ENCODE data around the gene DIP2B. TPM values are rescaled to one million over a fixed set of nuclear protein-coding genes. Genes with fewer than 3 reads are reported as not detected.

The DIP2B gene, protein sequence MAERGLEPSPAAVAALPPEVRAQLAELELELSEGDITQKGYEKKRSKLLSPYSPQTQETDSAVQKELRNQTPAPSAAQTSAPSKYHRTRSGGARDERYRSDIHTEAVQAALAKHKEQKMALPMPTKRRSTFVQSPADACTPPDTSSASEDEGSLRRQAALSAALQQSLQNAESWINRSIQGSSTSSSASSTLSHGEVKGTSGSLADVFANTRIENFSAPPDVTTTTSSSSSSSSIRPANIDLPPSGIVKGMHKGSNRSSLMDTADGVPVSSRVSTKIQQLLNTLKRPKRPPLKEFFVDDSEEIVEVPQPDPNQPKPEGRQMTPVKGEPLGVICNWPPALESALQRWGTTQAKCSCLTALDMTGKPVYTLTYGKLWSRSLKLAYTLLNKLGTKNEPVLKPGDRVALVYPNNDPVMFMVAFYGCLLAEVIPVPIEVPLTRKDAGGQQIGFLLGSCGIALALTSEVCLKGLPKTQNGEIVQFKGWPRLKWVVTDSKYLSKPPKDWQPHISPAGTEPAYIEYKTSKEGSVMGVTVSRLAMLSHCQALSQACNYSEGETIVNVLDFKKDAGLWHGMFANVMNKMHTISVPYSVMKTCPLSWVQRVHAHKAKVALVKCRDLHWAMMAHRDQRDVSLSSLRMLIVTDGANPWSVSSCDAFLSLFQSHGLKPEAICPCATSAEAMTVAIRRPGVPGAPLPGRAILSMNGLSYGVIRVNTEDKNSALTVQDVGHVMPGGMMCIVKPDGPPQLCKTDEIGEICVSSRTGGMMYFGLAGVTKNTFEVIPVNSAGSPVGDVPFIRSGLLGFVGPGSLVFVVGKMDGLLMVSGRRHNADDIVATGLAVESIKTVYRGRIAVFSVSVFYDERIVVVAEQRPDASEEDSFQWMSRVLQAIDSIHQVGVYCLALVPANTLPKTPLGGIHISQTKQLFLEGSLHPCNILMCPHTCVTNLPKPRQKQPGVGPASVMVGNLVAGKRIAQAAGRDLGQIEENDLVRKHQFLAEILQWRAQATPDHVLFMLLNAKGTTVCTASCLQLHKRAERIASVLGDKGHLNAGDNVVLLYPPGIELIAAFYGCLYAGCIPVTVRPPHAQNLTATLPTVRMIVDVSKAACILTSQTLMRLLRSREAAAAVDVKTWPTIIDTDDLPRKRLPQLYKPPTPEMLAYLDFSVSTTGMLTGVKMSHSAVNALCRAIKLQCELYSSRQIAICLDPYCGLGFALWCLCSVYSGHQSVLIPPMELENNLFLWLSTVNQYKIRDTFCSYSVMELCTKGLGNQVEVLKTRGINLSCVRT (N-terminal part only)
- 20.6 to 26.1 TPM (median 22.0 TPM) in 3 replicates for total RNA-seq (2021)
- Bru-seq, nascent RNA: percentile 67 among the genes with signal in this experiment
- long read RNA-seq, experiment 1, full-length matches to known transcripts: 20 of 92 reads
- long read RNA-seq, experiment 1, partial matches to known transcripts: 52 of 92 reads
- long read RNA-seq, experiment 1, other reads (novel, unspliced or antisense): 20 of 92 reads
- long read RNA-seq, experiment 2, full-length matches to known transcripts: 3 of 33 reads
- long read RNA-seq, experiment 2, partial matches to known transcripts: 10 of 33 reads
- long read RNA-seq, experiment 2, other reads (novel, unspliced or antisense): 20 of 33 reads
- long read RNA-seq, experiment 3: 0 reads

DNA sequence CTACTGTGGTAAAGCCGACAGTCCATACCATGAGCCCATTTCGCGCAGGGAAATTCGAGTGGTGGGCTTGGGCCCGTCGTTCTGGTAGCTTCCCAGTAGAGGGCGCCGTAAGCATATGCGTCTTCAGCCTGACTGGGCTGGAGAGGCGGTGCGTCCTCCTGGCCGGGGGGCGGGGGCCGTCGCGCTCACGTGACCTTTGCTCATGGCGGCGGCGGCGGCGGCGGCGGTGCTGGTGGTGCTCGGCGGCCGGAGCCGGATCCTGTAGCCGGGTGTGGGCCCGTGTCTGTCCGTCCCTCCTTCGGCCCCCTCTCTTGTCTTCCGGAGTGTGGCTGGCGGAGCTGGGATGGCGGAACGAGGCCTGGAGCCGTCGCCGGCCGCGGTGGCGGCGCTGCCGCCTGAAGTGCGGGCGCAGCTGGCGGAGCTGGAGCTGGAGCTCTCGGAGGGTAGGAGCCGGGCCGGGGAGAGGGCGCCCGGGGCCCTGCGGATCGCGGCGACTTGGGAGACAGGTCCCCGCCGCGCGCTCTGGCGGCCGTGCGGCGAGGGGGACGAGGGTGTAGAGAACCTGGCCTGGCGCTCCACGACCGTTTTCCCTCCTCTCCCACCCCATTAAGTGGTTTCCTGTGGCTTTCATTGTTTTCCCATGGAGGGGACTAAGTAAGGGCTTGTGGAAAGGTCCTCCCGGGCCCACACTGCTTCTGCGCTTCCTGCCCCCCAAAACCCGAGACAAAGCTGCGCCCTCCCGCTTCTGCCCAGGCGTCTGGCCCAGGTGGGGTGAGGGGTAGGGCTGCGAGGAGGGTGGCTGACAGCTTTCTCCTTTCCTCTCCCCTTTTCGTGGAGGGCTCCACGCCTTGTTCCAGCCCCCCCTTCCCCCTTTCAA, at the start of gene DIP2B:
Gene DIP2B, plus strand, starts transcription at position 188 of the 877 bp plus-strand sequence. Its CDS starts 156 bp downstream, at position 344.
- Mint-ChIP-seq H3K9me3 (peaks cover 7% of the 10 kb centered on the region), H3K27ac (peak within 1 kb of the TSS; percentile 53; the same call in 1 of the 2 replicates), H3K27me3 (ENCODE audit: low read depth) (no peaks in the 10 kb centered on the region), H3K4me3 (peak within 1 kb of the TSS; percentile 88), H3K4me1 (peaks cover 31% of the 10 kb centered on the region), H3K36me3 (peaks cover 6% of the 10 kb centered on the region; the same call in 1 of the 2 replicates)
- ATAC-seq: peak; percentile 91
- POLR2A ChIA-PET: interaction anchor here (1.1 kb wide), 2 partner anchors 133 to 139 kb away, joined by 3 read pairs; no protein-coding TSS in a partner anchor
- CTCF ChIA-PET: interaction anchor here (0.6 to 2.7 kb wide), 33 partner anchors 9 to 498 kb away, joined by 3 to 41 read pairs (median 4); partner anchors contain the start of gene ATF1
- DNase-seq (ENCODE audit: low spot score): peak; percentile 98
- TF ChIP-seq, protein P1, sequence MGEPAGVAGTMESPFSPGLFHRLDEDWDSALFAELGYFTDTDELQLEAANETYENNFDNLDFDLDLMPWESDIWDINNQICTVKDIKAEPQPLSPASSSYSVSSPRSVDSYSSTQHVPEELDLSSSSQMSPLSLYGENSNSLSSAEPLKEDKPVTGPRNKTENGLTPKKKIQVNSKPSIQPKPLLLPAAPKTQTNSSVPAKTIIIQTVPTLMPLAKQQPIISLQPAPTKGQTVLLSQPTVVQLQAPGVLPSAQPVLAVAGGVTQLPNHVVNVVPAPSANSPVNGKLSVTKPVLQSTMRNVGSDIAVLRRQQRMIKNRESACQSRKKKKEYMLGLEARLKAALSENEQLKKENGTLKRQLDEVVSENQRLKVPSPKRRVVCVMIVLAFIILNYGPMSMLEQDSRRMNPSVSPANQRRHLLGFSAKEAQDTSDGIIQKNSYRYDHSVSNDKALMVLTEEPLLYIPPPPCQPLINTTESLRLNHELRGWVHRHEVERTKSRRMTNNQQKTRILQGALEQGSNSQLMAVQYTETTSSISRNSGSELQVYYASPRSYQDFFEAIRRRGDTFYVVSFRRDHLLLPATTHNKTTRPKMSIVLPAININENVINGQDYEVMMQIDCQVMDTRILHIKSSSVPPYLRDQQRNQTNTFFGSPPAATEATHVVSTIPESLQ (CRISPR knock-in tag; IDR thresholded peaks at IDR 0.05): no peak
- TF ChIP-seq, protein P2, sequence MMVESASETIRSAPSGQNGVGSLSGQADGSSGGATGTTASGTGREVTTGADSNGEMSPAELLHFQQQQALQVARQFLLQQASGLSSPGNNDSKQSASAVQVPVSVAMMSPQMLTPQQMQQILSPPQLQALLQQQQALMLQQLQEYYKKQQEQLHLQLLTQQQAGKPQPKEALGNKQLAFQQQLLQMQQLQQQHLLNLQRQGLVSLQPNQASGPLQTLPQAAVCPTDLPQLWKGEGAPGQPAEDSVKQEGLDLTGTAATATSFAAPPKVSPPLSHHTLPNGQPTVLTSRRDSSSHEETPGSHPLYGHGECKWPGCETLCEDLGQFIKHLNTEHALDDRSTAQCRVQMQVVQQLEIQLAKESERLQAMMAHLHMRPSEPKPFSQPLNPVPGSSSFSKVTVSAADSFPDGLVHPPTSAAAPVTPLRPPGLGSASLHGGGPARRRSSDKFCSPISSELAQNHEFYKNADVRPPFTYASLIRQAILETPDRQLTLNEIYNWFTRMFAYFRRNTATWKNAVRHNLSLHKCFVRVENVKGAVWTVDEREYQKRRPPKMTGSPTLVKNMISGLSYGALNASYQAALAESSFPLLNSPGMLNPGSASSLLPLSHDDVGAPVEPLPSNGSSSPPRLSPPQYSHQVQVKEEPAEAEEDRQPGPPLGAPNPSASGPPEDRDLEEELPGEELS (CRISPR knock-in tag; IDR thresholded peaks at IDR 0.05): peak; percentile 80; the same call in 1 of the 2 replicates
- peak; percentile 94; the same call in 1 of the 2 replicates for TF ChIP-seq KAT7 (CRISPR knock-in tag; IDR thresholded peaks at IDR 0.05; ENCODE audit: borderline replicate concordance)
- TF ChIP-seq, protein P3, sequence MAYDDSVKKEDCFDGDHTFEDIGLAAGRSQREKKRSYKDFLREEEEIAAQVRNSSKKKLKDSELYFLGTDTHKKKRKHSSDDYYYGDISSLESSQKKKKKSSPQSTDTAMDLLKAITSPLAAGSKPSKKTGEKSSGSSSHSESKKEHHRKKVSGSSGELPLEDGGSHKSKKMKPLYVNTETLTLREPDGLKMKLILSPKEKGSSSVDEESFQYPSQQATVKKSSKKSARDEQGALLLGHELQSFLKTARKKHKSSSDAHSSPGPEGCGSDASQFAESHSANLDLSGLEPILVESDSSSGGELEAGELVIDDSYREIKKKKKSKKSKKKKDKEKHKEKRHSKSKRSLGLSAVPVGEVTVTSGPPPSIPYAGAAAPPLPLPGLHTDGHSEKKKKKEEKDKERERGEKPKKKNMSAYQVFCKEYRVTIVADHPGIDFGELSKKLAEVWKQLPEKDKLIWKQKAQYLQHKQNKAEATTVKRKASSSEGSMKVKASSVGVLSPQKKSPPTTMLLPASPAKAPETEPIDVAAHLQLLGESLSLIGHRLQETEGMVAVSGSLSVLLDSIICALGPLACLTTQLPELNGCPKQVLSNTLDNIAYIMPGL (CRISPR knock-in tag; IDR thresholded peaks at IDR 0.05): peak; percentile 97
- TF ChIP-seq CREB1 (CRISPR knock-in tag; IDR thresholded peaks at IDR 0.05): peak; percentile 18; the same call in 1 of the 2 replicates
- TF ChIP-seq SP1 (CRISPR knock-in tag; conservative IDR thresholded peaks at IDR 0.05): peak; percentile 86
- TF ChIP-seq, protein P4, sequence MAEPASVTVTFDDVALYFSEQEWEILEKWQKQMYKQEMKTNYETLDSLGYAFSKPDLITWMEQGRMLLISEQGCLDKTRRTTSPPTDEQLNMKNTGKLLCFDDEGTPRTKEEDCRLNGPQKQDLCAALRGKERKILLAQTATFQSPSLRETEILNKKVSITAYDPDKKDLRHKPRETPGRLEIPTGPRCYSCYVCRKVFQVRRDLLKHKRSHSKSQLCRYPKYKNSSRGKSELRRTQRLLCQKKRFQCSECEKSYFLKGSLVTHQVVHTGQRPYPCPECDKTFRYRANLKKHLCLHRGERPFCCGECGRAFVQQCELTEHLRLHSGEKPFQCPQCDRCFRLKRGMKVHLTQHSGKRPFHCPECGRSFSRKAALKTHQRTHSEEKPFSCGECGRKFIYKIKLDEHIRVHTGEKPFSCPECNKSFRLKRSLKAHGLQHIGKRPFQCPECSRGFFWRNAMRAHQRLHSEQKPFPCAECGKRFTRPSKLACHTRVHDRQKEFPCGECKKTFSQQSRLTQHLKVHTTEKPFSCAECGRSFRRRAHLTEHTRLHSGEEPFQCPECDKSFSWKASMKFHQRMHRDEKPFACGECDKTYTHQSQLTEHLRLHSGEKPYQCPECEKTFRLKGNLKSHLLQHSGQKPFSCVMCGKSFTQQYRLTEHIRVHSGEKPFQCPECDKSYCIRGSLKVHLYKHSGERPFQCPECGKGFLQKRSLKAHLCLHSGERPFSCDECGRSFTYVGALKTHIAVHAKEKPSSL (CRISPR knock-in tag; conservative IDR thresholded peaks at IDR 0.05): no peak
- TF ChIP-seq, protein P5, sequence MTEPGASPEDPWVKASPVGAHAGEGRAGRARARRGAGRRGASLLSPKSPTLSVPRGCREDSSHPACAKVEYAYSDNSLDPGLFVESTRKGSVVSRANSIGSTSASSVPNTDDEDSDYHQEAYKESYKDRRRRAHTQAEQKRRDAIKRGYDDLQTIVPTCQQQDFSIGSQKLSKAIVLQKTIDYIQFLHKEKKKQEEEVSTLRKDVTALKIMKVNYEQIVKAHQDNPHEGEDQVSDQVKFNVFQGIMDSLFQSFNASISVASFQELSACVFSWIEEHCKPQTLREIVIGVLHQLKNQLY (CRISPR knock-in tag; IDR thresholded peaks at IDR 0.05): no peak
- TF ChIP-seq, protein P6, sequence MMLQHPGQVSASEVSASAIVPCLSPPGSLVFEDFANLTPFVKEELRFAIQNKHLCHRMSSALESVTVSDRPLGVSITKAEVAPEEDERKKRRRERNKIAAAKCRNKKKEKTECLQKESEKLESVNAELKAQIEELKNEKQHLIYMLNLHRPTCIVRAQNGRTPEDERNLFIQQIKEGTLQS (CRISPR knock-in tag; conservative IDR thresholded peaks at IDR 0.05): no peak
- TF ChIP-seq SMAD3 (CRISPR knock-in tag; IDR thresholded peaks at IDR 0.05; ENCODE audit: borderline replicate concordance): no peak
- TF ChIP-seq GABPB1 (CRISPR knock-in tag; IDR thresholded peaks at IDR 0.05): peak; percentile 42; the same call in 1 of the 2 replicates
- no peak for TF ChIP-seq NFYB (CRISPR knock-in tag; conservative IDR thresholded peaks at IDR 0.05; ENCODE audit: low read depth)
- TF ChIP-seq ZNF423 (CRISPR knock-in tag; IDR thresholded peaks at IDR 0.05): no peak
- TF ChIP-seq, protein P7, sequence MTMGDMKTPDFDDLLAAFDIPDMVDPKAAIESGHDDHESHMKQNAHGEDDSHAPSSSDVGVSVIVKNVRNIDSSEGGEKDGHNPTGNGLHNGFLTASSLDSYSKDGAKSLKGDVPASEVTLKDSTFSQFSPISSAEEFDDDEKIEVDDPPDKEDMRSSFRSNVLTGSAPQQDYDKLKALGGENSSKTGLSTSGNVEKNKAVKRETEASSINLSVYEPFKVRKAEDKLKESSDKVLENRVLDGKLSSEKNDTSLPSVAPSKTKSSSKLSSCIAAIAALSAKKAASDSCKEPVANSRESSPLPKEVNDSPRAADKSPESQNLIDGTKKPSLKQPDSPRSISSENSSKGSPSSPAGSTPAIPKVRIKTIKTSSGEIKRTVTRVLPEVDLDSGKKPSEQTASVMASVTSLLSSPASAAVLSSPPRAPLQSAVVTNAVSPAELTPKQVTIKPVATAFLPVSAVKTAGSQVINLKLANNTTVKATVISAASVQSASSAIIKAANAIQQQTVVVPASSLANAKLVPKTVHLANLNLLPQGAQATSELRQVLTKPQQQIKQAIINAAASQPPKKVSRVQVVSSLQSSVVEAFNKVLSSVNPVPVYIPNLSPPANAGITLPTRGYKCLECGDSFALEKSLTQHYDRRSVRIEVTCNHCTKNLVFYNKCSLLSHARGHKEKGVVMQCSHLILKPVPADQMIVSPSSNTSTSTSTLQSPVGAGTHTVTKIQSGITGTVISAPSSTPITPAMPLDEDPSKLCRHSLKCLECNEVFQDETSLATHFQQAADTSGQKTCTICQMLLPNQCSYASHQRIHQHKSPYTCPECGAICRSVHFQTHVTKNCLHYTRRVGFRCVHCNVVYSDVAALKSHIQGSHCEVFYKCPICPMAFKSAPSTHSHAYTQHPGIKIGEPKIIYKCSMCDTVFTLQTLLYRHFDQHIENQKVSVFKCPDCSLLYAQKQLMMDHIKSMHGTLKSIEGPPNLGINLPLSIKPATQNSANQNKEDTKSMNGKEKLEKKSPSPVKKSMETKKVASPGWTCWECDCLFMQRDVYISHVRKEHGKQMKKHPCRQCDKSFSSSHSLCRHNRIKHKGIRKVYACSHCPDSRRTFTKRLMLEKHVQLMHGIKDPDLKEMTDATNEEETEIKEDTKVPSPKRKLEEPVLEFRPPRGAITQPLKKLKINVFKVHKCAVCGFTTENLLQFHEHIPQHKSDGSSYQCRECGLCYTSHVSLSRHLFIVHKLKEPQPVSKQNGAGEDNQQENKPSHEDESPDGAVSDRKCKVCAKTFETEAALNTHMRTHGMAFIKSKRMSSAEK (CRISPR knock-in tag; IDR thresholded peaks at IDR 0.05; ENCODE audit: borderline replicate concordance): no peak
